H9 (cell line): ENCODE results near the gene CPAMD8. TPM values are rescaled to one million over a fixed set of nuclear protein-coding genes. Genes with fewer than 3 reads are reported as not detected.

Experiments used
- DNase-seq: peaks from one replicate; pipeline ENCODE4 v3.0.0-alpha.2; 2017
- H2AFZ ChIP-seq: one replicate; pipeline ENCODE4 v1.6.1; 2013; ENCODE audit warnings: mild to moderate bottlenecking, low read length, control low read depth, moderate library complexity
- H2AK5ac ChIP-seq: 2 replicates; pipeline ENCODE4 v1.6.1; 2013; ENCODE audit warnings: low read length, control low read depth, mixed read lengths; ENCODE audit not compliant: insufficient read length
- H2BK120ac ChIP-seq: one replicate; pipeline ENCODE4 v1.6.1; 2013; ENCODE audit warnings: low read depth, mild to moderate bottlenecking, low read length, control low read depth, inconsistent platforms; ENCODE audit not compliant: poor library complexity, severe bottlenecking
- H2BK12ac ChIP-seq: 2 replicates; pipeline ENCODE4 v1.6.1; 2013; ENCODE audit warnings: low read length, control low read depth, mixed read lengths, low read depth; ENCODE audit not compliant: insufficient read length
- H2BK15ac ChIP-seq: 2 replicates; pipeline ENCODE4 v1.6.1; 2013; ENCODE audit warnings: low read depth, low read length, control low read depth
- H2BK20ac ChIP-seq: one replicate; pipeline ENCODE4 v1.6.1; 2013; ENCODE audit warnings: low read depth, mild to moderate bottlenecking, low read length, control low read depth, inconsistent platforms; ENCODE audit not compliant: poor library complexity, severe bottlenecking
- H2BK5ac ChIP-seq: 2 replicates; pipeline ENCODE4 v1.6.1; 2013; ENCODE audit warnings: low read length, control low read depth, mixed read lengths; ENCODE audit not compliant: insufficient read length
- H3K14ac ChIP-seq: 2 replicates; pipeline ENCODE4 v1.6.1; 2013; ENCODE audit warnings: low read length, control low read depth; ENCODE audit not compliant: insufficient read depth
- H3K18ac ChIP-seq: 2 replicates; pipeline ENCODE4 v1.6.1; 2013; ENCODE audit warnings: low read depth, mild to moderate bottlenecking, mixed read lengths, low read length, control low read depth; ENCODE audit not compliant: insufficient read length
- H3K23ac ChIP-seq: 2 replicates; pipeline ENCODE4 v1.6.1; 2013; ENCODE audit warnings: low read length, control low read depth, mixed read lengths, low read depth; ENCODE audit not compliant: insufficient read length
- H3K23me2 ChIP-seq: 2 replicates; pipeline ENCODE4 v1.6.1; 2013; ENCODE audit warnings: low read depth, mild to moderate bottlenecking, mixed read lengths, low read length, control low read depth; ENCODE audit not compliant: insufficient read length, poor library complexity, severe bottlenecking
- H3K27ac ChIP-seq: 2 replicates; pipeline ENCODE4 v1.5.1; 2013; ENCODE audit warnings: low read length, control low read depth, mixed read lengths, low read depth; ENCODE audit not compliant: insufficient read length
- H3K27me3 ChIP-seq: 2 replicates; pipeline ENCODE4 v1.6.1; 2013; ENCODE audit warnings: low read length, control low read depth, inconsistent platforms; ENCODE audit not compliant: insufficient read depth
- H3K4ac ChIP-seq: 2 replicates; pipeline ENCODE4 v1.6.1; 2013; ENCODE audit warnings: low read depth, mild to moderate bottlenecking, control low read depth, inconsistent platforms, low read length, moderate library complexity
- H3K4me1 ChIP-seq: 2 replicates; pipeline ENCODE4 v1.6.1; 2013; ENCODE audit warnings: low read length, control low read depth, inconsistent platforms; ENCODE audit not compliant: insufficient read depth
- H3K4me2 ChIP-seq: 2 replicates; pipeline ENCODE4 v1.6.1; 2013; ENCODE audit warnings: low read length, control low read depth, mixed read lengths; ENCODE audit not compliant: insufficient read length, insufficient read depth
- H3K56ac ChIP-seq: 2 replicates; pipeline ENCODE4 v1.6.1; 2013; ENCODE audit warnings: low read depth, mild to moderate bottlenecking, mixed read lengths, low read length, control low read depth; ENCODE audit not compliant: insufficient read length
- H3K79me1 ChIP-seq: 2 replicates; pipeline ENCODE4 v1.6.1; 2013; ENCODE audit warnings: low read depth, mild to moderate bottlenecking, moderate library complexity, low read length, control low read depth, inconsistent platforms; ENCODE audit not compliant: insufficient read depth, poor library complexity, severe bottlenecking
- H3K79me2 ChIP-seq: 2 replicates; pipeline ENCODE4 v1.6.1; 2013; ENCODE audit warnings: low read length, control low read depth, inconsistent platforms; ENCODE audit not compliant: insufficient read depth
- H3K9ac ChIP-seq: 2 replicates; pipeline ENCODE4 v1.6.1; 2013; ENCODE audit warnings: low read length, control low read depth, mixed read lengths; ENCODE audit not compliant: insufficient read length; ENCODE audit errors: extremely low read depth
- H3K9me3 ChIP-seq: one replicate; pipeline ENCODE4 v1.6.1; 2013; ENCODE audit warnings: low read depth, low read length, inconsistent platforms; ENCODE audit not compliant: control insufficient read depth
- H3T11ph ChIP-seq: one replicate; pipeline ENCODE4 v1.6.1; 2013; ENCODE audit warnings: mild to moderate bottlenecking, low read length, control low read depth, inconsistent platforms
- H4K20me1 ChIP-seq: one replicate; pipeline ENCODE4 v1.6.1; 2013; ENCODE audit not compliant: control insufficient read depth, insufficient read length, insufficient read depth
- H4K5ac ChIP-seq: 2 replicates; pipeline ENCODE4 v1.6.1; 2013; ENCODE audit warnings: low read depth, mild to moderate bottlenecking, mixed read lengths, low read length, control low read depth; ENCODE audit not compliant: insufficient read length
- H4K8ac ChIP-seq: replicated peaks from 2 replicates; pipeline ENCODE4 v1.6.1; 2013; ENCODE audit warnings: low read length, control low read depth, mixed read lengths, low read depth; ENCODE audit not compliant: insufficient read length
- H4K91ac ChIP-seq: 2 replicates; pipeline ENCODE4 v1.6.1; 2013; ENCODE audit warnings: low read depth, mild to moderate bottlenecking, moderate library complexity, mixed read lengths, low read length, control low read depth; ENCODE audit not compliant: insufficient read length
- H3K27ac Mint-ChIP-seq, 3 experiments: 2 replicates in 2 of 3; 3 replicates in 1 of 3; pipeline ENCODE4 v1.8.0; 2020 to 2021; ENCODE audit warnings: mixed read lengths in 3 of 3, mild to moderate bottlenecking in 1 of 3, moderate library complexity in 1 of 3
- H3K27me3 Mint-ChIP-seq: 2 replicates; pipeline ENCODE4 v1.8.0; 2021; ENCODE audit warnings: low read depth, mild to moderate bottlenecking, moderate library complexity, mixed read lengths
- H3K36me3 Mint-ChIP-seq, 3 experiments: 2 replicates in 2 of 3; 3 replicates in 1 of 3; pipeline ENCODE4 v1.8.0; 2020 to 2021; ENCODE audit warnings: low read depth in 3 of 3, mixed read lengths in 3 of 3; ENCODE audit not compliant: insufficient read depth in 1 of 3
- H3K4me1 Mint-ChIP-seq, 2 experiments: 2 replicates each; pipeline ENCODE4 v1.8.0; 2020; ENCODE audit warnings: mixed read lengths in 2 of 2
- H3K4me3 Mint-ChIP-seq, 2 experiments: 2 replicates in 1 of 2; 3 replicates in 1 of 2; pipeline ENCODE4 v1.8.0; 2020 to 2021; ENCODE audit warnings: mild to moderate bottlenecking in 2 of 2, mixed read lengths in 2 of 2, moderate library complexity in 1 of 2
- H3K9me3 Mint-ChIP-seq, 2 experiments: 2 replicates in 1 of 2; 3 replicates in 1 of 2; pipeline ENCODE4 v1.8.0; 2020; ENCODE audit warnings: mild to moderate bottlenecking in 2 of 2, mixed read lengths in 2 of 2, moderate library complexity in 1 of 2
- WGBS: extraction: QIAGEN DNeasy Blood & Tissue Kit; methylation state at CpG from one replicate; pipeline ENCODE4 v1.1.7; 2013; ENCODE audit warnings: missing lambda C conversion rate, low lambda C conversion rate, mixed read lengths; ENCODE audit not compliant: insufficient read length; ENCODE audit errors: extremely low coverage; 5-methylcytosine and 5-hydroxymethylcytosine counted together
- total RNA-seq: library from RNA; stranded (reverse); gene quantifications from 2 replicates; pipeline ENCODE4 v1.2.1, GENCODE V29; 2021
- TF ChIP-seq, protein P1 (sequence below): fragments of 200-600 bp; sonication (generic); conservative IDR thresholded peaks from 3 replicates; pipeline ENCODE4 v1.8.0; 2021; ENCODE audit warnings: antibody characterized with exemption, mild to moderate bottlenecking

The CPAMD8 gene
- total RNA-seq, 1 experiment from 2014 or later: 12.0 TPM

DNA sequence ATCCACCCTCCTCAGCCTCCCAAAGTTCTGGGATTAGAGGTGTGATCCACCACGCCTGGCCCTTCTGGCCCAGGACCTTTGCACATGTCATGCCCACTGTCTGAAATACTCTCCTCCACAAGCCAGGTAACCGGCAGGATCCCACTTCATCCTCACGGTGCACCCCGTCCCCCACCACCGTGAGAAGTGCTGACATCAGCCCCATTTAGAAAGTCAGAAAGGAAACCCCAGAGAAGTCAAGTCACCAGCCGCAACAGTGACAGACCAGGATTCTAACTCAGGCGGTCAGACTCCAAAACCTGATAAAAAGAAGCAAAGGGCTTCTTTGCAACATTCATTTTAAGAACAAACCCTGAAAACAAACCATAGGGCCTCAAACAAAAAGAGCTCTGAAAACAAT, 3.9 kb downstream of the CPAMD8 start:
- TF ChIP-seq, protein P1, sequence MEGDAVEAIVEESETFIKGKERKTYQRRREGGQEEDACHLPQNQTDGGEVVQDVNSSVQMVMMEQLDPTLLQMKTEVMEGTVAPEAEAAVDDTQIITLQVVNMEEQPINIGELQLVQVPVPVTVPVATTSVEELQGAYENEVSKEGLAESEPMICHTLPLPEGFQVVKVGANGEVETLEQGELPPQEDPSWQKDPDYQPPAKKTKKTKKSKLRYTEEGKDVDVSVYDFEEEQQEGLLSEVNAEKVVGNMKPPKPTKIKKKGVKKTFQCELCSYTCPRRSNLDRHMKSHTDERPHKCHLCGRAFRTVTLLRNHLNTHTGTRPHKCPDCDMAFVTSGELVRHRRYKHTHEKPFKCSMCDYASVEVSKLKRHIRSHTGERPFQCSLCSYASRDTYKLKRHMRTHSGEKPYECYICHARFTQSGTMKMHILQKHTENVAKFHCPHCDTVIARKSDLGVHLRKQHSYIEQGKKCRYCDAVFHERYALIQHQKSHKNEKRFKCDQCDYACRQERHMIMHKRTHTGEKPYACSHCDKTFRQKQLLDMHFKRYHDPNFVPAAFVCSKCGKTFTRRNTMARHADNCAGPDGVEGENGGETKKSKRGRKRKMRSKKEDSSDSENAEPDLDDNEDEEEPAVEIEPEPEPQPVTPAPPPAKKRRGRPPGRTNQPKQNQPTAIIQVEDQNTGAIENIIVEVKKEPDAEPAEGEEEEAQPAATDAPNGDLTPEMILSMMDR: no peak
- no CpG with 5 or more reads among the region's 7 CpGs for WGBS
- H2AFZ ChIP-seq: no peak overlapping the region
- H3K27me3 Mint-ChIP-seq: peaks cover 27% of the 10 kb centered on the region
- no peaks in the 10 kb centered on the region for H3K79me1 ChIP-seq
- H4K5ac ChIP-seq: no peak overlapping the region
- peaks cover 14% of the 10 kb centered on the region for H3K23me2 ChIP-seq
- H3K4me3 Mint-ChIP-seq: no peak overlapping the region
- H3K9ac ChIP-seq: no peak overlapping the region
- H4K8ac ChIP-seq: no peak overlapping the region
- no peak overlapping the region for H3K27ac ChIP-seq
- no peak overlapping the region for H3K23ac ChIP-seq
- no peak overlapping the region for H2BK15ac ChIP-seq
- H2BK12ac ChIP-seq: no peak overlapping the region
- H2BK120ac ChIP-seq: no peak overlapping the region
- H2BK20ac ChIP-seq: no peak overlapping the region
- no peaks in the 10 kb centered on the region for H3K4me1 ChIP-seq
- H3K9me3 ChIP-seq: no peaks in the 10 kb centered on the region
- no peak overlapping the region for H3K4ac ChIP-seq
- no peak overlapping the region for H3K14ac ChIP-seq
- H3T11ph ChIP-seq: no peak overlapping the region
- H4K91ac ChIP-seq: no peak overlapping the region
- no peak overlapping the region for H2AK5ac ChIP-seq
- H3K36me3 Mint-ChIP-seq: peaks cover 16 to 29% (median 26%) of the 10 kb centered on the region in 3 experiments
- DNase-seq: no peak
- H3K27ac Mint-ChIP-seq: no peak overlapping the region
- H4K20me1 ChIP-seq: no peaks in the 10 kb centered on the region
- H3K79me2 ChIP-seq: no peaks in the 10 kb centered on the region
- peaks cover 14% of the 10 kb centered on the region in 2 experiments for H3K4me1 Mint-ChIP-seq
- no peak overlapping the region for H2BK5ac ChIP-seq
- no peak overlapping the region for H3K56ac ChIP-seq
- peaks cover 24 to 25% of the 10 kb centered on the region in 2 experiments for H3K9me3 Mint-ChIP-seq
- no peak overlapping the region for H3K4me2 ChIP-seq
- H3K27me3 ChIP-seq: peaks cover 2% of the 10 kb centered on the region; the same call in 1 of the 2 replicates
- H3K18ac ChIP-seq: no peak overlapping the region
